RWPE1 (cell line): Measurements from ENCODE around the gene SBNO2.
A peak's percentile ranks its signal among the peaks of the same experiment; 100 is the strongest.

ENCODE experiments used
- CTCF ChIA-PET: fragments of 350-600 bp; sonication (Branson Sonifier 250); formaldehyde crosslinking; extraction: SDS; loops from one replicate; lab custom pipeline; 2021; lab: Yijun Ruan, JAX
- POLR2A ChIA-PET: fragments of 400-600 bp; formaldehyde crosslinking; extraction: SDS; loops from one replicate; lab custom pipeline; 2020; ENCODE audit warnings: antibody characterized with exemption; ENCODE audit not compliant: low non-redundant PET; lab: Yijun Ruan, JAX
- DNase-seq: peaks from one replicate; pipeline ENCODE4 v3.0.0; 2012; ENCODE audit warnings: low spot score
- H3K27ac ChIP-seq: fragments of 450-650 bp; 2 replicates; pipeline ENCODE4 v1.5.1; 2017
- TF ChIP-seq, protein P1 (sequence below): fragments of 450-650 bp; conservative IDR thresholded peaks from 2 replicates; pipeline ENCODE4 v1.5.1; 2017; ENCODE audit warnings: low read depth, mild to moderate bottlenecking

Gene SBNO2

GRCh38 chr19:1073956-1074517 lies 100.0 kb downstream of the SBNO2 start:
- ChIA-PET CTCF (interaction anchor here (0.6 to 1.0 kb wide), 2 partner anchors 9 to 121 kb away, joined by 3 to 5 read pairs; no protein-coding TSS in a partner anchor), POLR2A (no interaction called here)
- TF ChIP-seq, protein P1, sequence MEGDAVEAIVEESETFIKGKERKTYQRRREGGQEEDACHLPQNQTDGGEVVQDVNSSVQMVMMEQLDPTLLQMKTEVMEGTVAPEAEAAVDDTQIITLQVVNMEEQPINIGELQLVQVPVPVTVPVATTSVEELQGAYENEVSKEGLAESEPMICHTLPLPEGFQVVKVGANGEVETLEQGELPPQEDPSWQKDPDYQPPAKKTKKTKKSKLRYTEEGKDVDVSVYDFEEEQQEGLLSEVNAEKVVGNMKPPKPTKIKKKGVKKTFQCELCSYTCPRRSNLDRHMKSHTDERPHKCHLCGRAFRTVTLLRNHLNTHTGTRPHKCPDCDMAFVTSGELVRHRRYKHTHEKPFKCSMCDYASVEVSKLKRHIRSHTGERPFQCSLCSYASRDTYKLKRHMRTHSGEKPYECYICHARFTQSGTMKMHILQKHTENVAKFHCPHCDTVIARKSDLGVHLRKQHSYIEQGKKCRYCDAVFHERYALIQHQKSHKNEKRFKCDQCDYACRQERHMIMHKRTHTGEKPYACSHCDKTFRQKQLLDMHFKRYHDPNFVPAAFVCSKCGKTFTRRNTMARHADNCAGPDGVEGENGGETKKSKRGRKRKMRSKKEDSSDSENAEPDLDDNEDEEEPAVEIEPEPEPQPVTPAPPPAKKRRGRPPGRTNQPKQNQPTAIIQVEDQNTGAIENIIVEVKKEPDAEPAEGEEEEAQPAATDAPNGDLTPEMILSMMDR = no peak
- peak overlapping the region; percentile 72 for H3K27ac ChIP-seq
- no peak for DNase-seq

DNA sequence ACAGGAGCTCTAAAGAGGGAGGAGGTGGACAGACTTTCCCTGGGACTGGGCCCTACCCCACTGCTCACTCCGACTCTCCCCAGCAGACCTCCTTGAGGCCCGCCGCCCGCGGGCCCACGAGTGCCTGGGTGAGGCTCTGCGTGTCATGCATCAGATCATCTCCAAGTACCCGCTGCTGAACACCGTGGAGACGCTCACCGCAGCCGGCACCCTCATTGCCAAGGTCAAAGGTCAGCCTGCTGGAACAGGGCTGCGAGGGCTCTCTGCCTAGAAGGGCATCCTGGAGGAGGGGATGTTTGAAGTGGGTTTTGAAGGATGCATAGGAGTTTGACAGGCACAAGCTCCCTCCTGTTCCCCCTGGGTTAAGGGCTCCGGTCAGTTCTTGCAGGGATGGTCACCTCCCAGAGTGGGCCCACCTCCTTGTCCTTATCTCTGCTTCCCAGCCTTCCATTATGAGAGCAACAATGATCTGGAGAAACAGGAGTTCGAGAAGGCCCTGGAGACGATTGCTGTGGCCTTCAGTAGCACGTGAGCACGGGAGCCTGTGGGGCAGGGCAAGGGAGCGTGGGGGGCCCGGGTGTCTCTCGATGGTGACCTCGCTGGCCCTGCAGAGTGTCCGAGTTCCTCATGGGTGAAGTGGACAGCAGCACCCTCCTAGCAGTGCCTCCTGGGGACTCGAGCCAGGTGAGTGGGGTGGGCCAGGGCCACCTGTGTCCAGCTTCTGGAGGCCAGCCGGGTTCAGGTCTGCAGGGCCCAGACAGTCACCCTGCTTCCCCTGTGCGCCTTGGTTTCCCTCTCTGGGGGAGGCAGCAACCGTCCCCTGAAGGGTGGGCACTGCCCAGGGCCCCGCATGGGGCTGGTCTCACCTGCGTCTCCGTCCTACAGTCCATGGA lies 100.8 kb downstream of the SBNO2 start:
- ChIA-PET POLR2A (no interaction called here), CTCF (interaction anchor here (0.9 kb wide), 1 partner anchor 9 kb away, joined by 3 read pairs; no protein-coding TSS in a partner anchor)
- no peak for DNase-seq
- TF ChIP-seq, protein P1 = no peak
- peak overlapping the region; percentile 30; the same call in 1 of the 2 replicates for H3K27ac ChIP-seq

GRCh38 chr19:1072371-1073015 lies 101.6 kb downstream of the SBNO2 start:
- POLR2A ChIA-PET = interaction anchor here (0.7 kb wide), 1 partner anchor 12 kb away, joined by 3 read pairs; no protein-coding TSS in a partner anchor
- CTCF ChIA-PET = interaction anchor here (0.9 kb wide), 1 partner anchor 8 kb away, joined by 3 read pairs; no protein-coding TSS in a partner anchor

DNA sequence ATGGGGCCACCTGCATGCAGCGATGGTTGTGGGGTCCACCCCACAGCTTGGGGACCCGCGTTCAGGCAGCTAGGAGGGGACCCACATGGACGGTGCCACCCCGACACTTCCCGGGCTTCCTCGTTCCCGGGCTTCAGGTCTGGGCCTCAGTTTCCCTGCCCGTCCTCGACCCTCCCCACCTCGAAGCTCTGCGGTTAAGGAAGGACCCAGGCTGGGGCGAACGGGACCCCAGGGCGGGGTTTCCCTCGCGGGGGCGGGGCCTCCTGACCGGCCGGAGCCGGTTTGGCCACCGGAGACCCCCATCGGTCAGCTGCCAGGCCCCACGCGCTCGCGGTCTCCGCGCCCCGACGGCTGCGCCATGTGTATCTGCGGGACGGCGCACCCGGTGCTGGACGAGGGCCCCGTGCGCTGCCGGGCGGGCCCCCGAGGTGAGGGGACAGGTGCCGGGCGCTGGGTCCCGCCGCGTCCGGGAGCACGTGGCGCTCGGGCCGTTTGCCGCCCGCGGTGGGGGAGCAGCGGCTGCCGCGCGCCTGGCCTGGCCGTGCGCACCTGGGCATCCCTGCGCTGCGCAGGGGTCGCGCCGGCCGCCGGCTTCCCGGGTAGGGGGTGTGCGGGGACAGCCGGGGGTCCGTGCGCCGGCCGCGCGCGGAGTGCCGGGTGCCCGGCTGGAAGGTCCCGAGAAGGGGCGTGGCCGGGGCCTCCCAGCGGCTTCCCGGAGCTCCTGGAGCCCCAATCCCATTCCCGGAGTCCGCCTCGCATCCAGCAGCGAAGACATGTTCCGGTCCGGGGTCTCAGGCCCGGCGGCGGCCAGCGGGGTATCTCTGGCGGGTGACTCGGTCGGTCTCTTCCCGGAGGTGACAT lies 102.9 kb downstream of the SBNO2 start:
- peak overlapping the region; percentile 19 for H3K27ac ChIP-seq
- TF ChIP-seq, protein P1 = no peak
- no peak for DNase-seq
- ChIA-PET CTCF (interaction anchor here (0.6 to 0.8 kb wide), 3 partner anchors 9 to 212 kb away, joined by 3 to 5 read pairs (median 3); partner anchors contain the start of gene CFD), POLR2A (no interaction called here)

More at GRCh38 chr19:1072371-1073015, 101.6 kb downstream of the SBNO2 start:
- no peak for DNase-seq
- peak overlapping the region; percentile 30; the same call in 1 of the 2 replicates for H3K27ac ChIP-seq
- TF ChIP-seq, protein P1 = no peak

GRCh38 chr19:1070576-1070930 lies 103.5 kb downstream of the SBNO2 start:
- no peak for DNase-seq
- TF ChIP-seq, protein P1 = no peak
- ChIA-PET CTCF (interaction anchor here (0.6 to 0.7 kb wide), 3 partner anchors 9 to 211 kb away, joined by 3 to 5 read pairs (median 3); partner anchors contain the start of gene CFD), POLR2A (no interaction called here)
- H3K27ac ChIP-seq = no peak overlapping the region
